NT2/D1 (cell line): ENCODE data around the gene NOVA1.

Source experiments
- DNase-seq: peaks from one replicate; pipeline ENCODE4 v3.0.0-alpha.2; 2011; ENCODE audit warnings: low read depth, low spot score
- H3K27me3 ChIP-seq: 2 replicates; pipeline ENCODE4 v1.6.0; 2011; ENCODE audit warnings: mild to moderate bottlenecking; ENCODE audit not compliant: insufficient read length, insufficient read depth
- H3K36me3 ChIP-seq: 2 replicates; pipeline ENCODE4 v1.6.1; 2011; ENCODE audit warnings: mild to moderate bottlenecking, low read length, mixed read lengths; ENCODE audit not compliant: insufficient read depth, insufficient read length
- H3K4me1 ChIP-seq: 2 replicates; pipeline ENCODE4 v1.5.1; 2011; ENCODE audit not compliant: insufficient read depth, insufficient read length
- H3K4me3 ChIP-seq: 2 replicates; pipeline ENCODE4 v1.5.1; 2011; ENCODE audit warnings: low read depth; ENCODE audit not compliant: insufficient read length
- H3K9ac ChIP-seq: 2 replicates; pipeline ENCODE4 v1.6.0; 2011; ENCODE audit warnings: low read depth; ENCODE audit not compliant: insufficient read length
- H3K9me3 ChIP-seq: 2 replicates; pipeline ENCODE4 v1.5.1; 2011; ENCODE audit warnings: mild to moderate bottlenecking, low read length; ENCODE audit not compliant: insufficient read depth
- SUZ12 ChIP-seq: IDR thresholded peaks from 2 replicates; pipeline ENCODE4 v1.6.1; 2011; ENCODE audit not compliant: insufficient read length, insufficient read depth; ENCODE audit errors: extremely low read depth
- YY1 ChIP-seq: IDR thresholded peaks from 2 replicates; pipeline ENCODE4 v1.6.1; 2011; ENCODE audit not compliant: insufficient read length, insufficient read depth
- ZNF274 ChIP-seq: IDR thresholded peaks from 2 replicates; pipeline ENCODE4 v1.6.1; 2011; ENCODE audit warnings: mild to moderate bottlenecking, low read depth, low read length

NOVA1 gene

GRCh38 chr14:26499546-26499945, 98.3 kb downstream of the NOVA1 start:
- Histone ChIP-seq H3K9me3 (no peaks in the 10 kb centered on the region), H3K27me3 (no peaks in the 10 kb centered on the region)
- no peak for TF ChIP-seq YY1
- no peak for TF ChIP-seq ZNF274
- TF ChIP-seq SUZ12, result no peak

GRCh38 chr14:26486922-26487321, 110.9 kb downstream of the NOVA1 start:
- Histone ChIP-seq H3K4me3 (no peak overlapping the region), H3K36me3 (no peaks in the 10 kb centered on the region), H3K9me3 (no peaks in the 10 kb centered on the region), H3K9ac (no peak overlapping the region), H3K27me3 (no peaks in the 10 kb centered on the region), H3K4me1 (no peaks in the 10 kb centered on the region)
- DNase-seq, result no peak
- TF ChIP-seq SUZ12, result no peak
- TF ChIP-seq ZNF274, result no peak
- no peak for TF ChIP-seq YY1

More at GRCh38 chr14:26499546-26499945, 98.3 kb downstream of the NOVA1 start:
- no peaks in the 10 kb centered on the region for H3K4me1 ChIP-seq
- no peaks in the 10 kb centered on the region for H3K36me3 ChIP-seq
- no peak overlapping the region for H3K4me3 ChIP-seq
- no peak overlapping the region for H3K9ac ChIP-seq
- DNase-seq, result no peak

- Histone ChIP-seq H3K4me3 (no peak overlapping the region), H3K9ac (no peak overlapping the region), H3K27me3 (no peaks in the 10 kb centered on the region), H3K36me3 (no peaks in the 10 kb centered on the region), H3K9me3 (no peaks in the 10 kb centered on the region), H3K4me1 (no peaks in the 10 kb centered on the region)
- TF ChIP-seq YY1 (no peak), ZNF274 (no peak), SUZ12 (no peak)
- DNase-seq, result no peak
Observed at GRCh38 chr14:26484562-26484961, 113.3 kb downstream of the NOVA1 start.

GRCh38 chr14:26478967-26479366, 118.9 kb downstream of the NOVA1 start:
- no peak for TF ChIP-seq SUZ12
- no peak for TF ChIP-seq ZNF274
- TF ChIP-seq YY1, result no peak
- Histone ChIP-seq H3K9me3 (no peaks in the 10 kb centered on the region), H3K9ac (no peak overlapping the region), H3K4me1 (no peaks in the 10 kb centered on the region), H3K4me3 (no peak overlapping the region), H3K36me3 (no peaks in the 10 kb centered on the region), H3K27me3 (no peaks in the 10 kb centered on the region)
- no peak for DNase-seq

- no peaks in the 10 kb centered on the region for H3K27me3 ChIP-seq
- no peaks in the 10 kb centered on the region for H3K4me1 ChIP-seq
- H3K9ac ChIP-seq, result no peak overlapping the region
- DNase-seq, result no peak
- no peak for TF ChIP-seq SUZ12
- no peak for TF ChIP-seq ZNF274
- no peak for TF ChIP-seq YY1
- no peak overlapping the region for H3K4me3 ChIP-seq
- no peaks in the 10 kb centered on the region for H3K36me3 ChIP-seq
- H3K9me3 ChIP-seq, result no peaks in the 10 kb centered on the region
Observed at GRCh38 chr14:26466862-26467261, 131.0 kb downstream of the NOVA1 start.

- Histone ChIP-seq H3K36me3 (no peaks in the 10 kb centered on the region), H3K27me3 (no peaks in the 10 kb centered on the region), H3K4me1 (no peaks in the 10 kb centered on the region), H3K9ac (no peak overlapping the region), H3K9me3 (no peaks in the 10 kb centered on the region), H3K4me3 (no peak overlapping the region)
- TF ChIP-seq YY1 (no peak), ZNF274 (no peak), SUZ12 (no peak)
- DNase-seq, result no peak
Observed at GRCh38 chr14:26463136-26463535, 134.7 kb downstream of the NOVA1 start.

GRCh38 chr14:26454105-26454504, 143.7 kb downstream of the NOVA1 start:
- Histone ChIP-seq H3K36me3 (no peaks in the 10 kb centered on the region), H3K9me3 (no peaks in the 10 kb centered on the region), H3K27me3 (no peaks in the 10 kb centered on the region), H3K4me1 (no peaks in the 10 kb centered on the region), H3K4me3 (no peak overlapping the region), H3K9ac (no peak overlapping the region)
- DNase-seq, result no peak
- TF ChIP-seq YY1 (no peak), ZNF274 (no peak), SUZ12 (no peak)

GRCh38 chr14:26448181-26448855, 149.5 kb downstream of the NOVA1 start:
- no peaks in the 10 kb centered on the region for H3K9me3 ChIP-seq
- H3K36me3 ChIP-seq, result no peaks in the 10 kb centered on the region
- H3K4me1 ChIP-seq, result no peaks in the 10 kb centered on the region
- no peak for DNase-seq
- H3K9ac ChIP-seq, result no peak overlapping the region
- TF ChIP-seq YY1 (no peak), ZNF274 (no peak), SUZ12 (no peak)
- no peak overlapping the region for H3K4me3 ChIP-seq
- no peaks in the 10 kb centered on the region for H3K27me3 ChIP-seq
